SK-N-MC (cell line): Measurements from ENCODE around the gene NOS1AP.
"Not testable (repeated sequence)": the region's sequence is repeated elsewhere in the genome, so short reads cannot be mapped to it uniquely, and the experiment has no call there.

Experiments
- DNase-seq: peaks from one replicate; pipeline ENCODE4 v3.0.0-alpha.2; 2011; ENCODE audit warnings: low read depth, low spot score
- H3K27ac ChIP-seq: fragments of 200-600 bp; sonication (generic); 2 replicates; pipeline ENCODE4 v1.5.1; 2016; ENCODE audit warnings: mixed run types
- H3K36me3 ChIP-seq: fragments of 200-600 bp; sonication (generic); 2 replicates; pipeline ENCODE4 v1.6.1; 2017; ENCODE audit warnings: antibody characterized with exemption, low read length, mixed read lengths; ENCODE audit not compliant: insufficient read depth
- H3K4me3 ChIP-seq: fragments of 200-600 bp; sonication (generic); 2 replicates; pipeline ENCODE4 v1.5.1; 2016
- H3K9ac ChIP-seq: fragments of 200-600 bp; sonication (generic); 2 replicates; pipeline ENCODE4 v1.8.0; 2017; ENCODE audit warnings: mixed run types, mixed read lengths; ENCODE audit not compliant: insufficient read length
- H3K9me3 ChIP-seq: fragments of 200-600 bp; sonication (generic); 2 replicates; pipeline ENCODE4 v1.6.1; 2017; ENCODE audit warnings: low read depth, mild to moderate bottlenecking, antibody characterized with exemption, low read length, moderate library complexity, mixed read lengths
- EZH2 ChIP-seq: fragments of 200-600 bp; sonication (generic); IDR thresholded peaks from one replicate; pipeline ENCODE4 v1.6.1; 2017; ENCODE audit warnings: antibody characterized with exemption
- FOXP2 ChIP-seq: optimal IDR thresholded peaks from 2 replicates; pipeline ENCODE3; 2011; ENCODE audit warnings: mild to moderate bottlenecking, moderate library complexity; ENCODE audit not compliant: insufficient read depth; ENCODE audit errors: extremely low read length, control extremely low read depth
- POLR2AphosphoS5 ChIP-seq: IDR thresholded peaks from 2 replicates; pipeline ENCODE4 v1.6.1; 2012; ENCODE audit warnings: mild to moderate bottlenecking, low read depth, low read length, borderline replicate concordance

NOS1AP gene

GRCh38 chr1:162351246-162351842 lies 281.9 kb downstream of the NOS1AP start:
- Histone ChIP-seq H3K9ac (no peak overlapping the region), H3K27ac (no peak overlapping the region), H3K9me3 (no peaks in the 10 kb centered on the region), H3K36me3 (peaks cover 36% of the 10 kb centered on the region; the same call in 1 of the 2 replicates), H3K4me3 (no peak overlapping the region)
- TF ChIP-seq EZH2 (no peak), POLR2AphosphoS5 (no peak), FOXP2 (no peak)
- DNase-seq: no peak

GRCh38 chr1:162351874-162352273 lies 282.4 kb downstream of the NOS1AP start:
- H3K4me3 ChIP-seq: not testable (repeated sequence)
- H3K36me3 ChIP-seq: peaks cover 32% of the 10 kb centered on the region; the same call in 1 of the 2 replicates

GRCh38 chr1:162353078-162353477 lies 283.6 kb downstream of the NOS1AP start:
- H3K4me3 ChIP-seq: no peak overlapping the region
- no peak overlapping the region for H3K9ac ChIP-seq
- no peak for TF ChIP-seq POLR2AphosphoS5
- no peak for TF ChIP-seq EZH2
- no peak for TF ChIP-seq FOXP2
- peaks cover 31% of the 10 kb centered on the region; the same call in 1 of the 2 replicates for H3K36me3 ChIP-seq
- H3K9me3 ChIP-seq: no peaks in the 10 kb centered on the region
- H3K27ac ChIP-seq: no peak overlapping the region
- no peak for DNase-seq

More at GRCh38 chr1:162351874-162352273, 282.4 kb downstream of the NOS1AP start:
- not testable (repeated sequence) for H3K27ac ChIP-seq, DNase-seq, H3K9me3 ChIP-seq, H3K9ac ChIP-seq

- Histone ChIP-seq H3K36me3 (peaks cover 35% of the 10 kb centered on the region; the same call in 1 of the 2 replicates), H3K4me3 (no peak overlapping the region), H3K9ac (no peak overlapping the region), H3K27ac (no peak overlapping the region), H3K9me3 (no peaks in the 10 kb centered on the region)
- TF ChIP-seq POLR2AphosphoS5: no peak
- no peak for TF ChIP-seq FOXP2
- TF ChIP-seq EZH2: no peak
- DNase-seq: no peak
Measured at GRCh38 chr1:162353702-162354101, 284.2 kb downstream of the NOS1AP start.

GRCh38 chr1:162357681-162358266 lies 288.3 kb downstream of the NOS1AP start:
- Histone ChIP-seq H3K36me3 (peaks cover 54% of the 10 kb centered on the region; the same call in 1 of the 2 replicates), H3K9me3 (no peaks in the 10 kb centered on the region), H3K9ac (no peak overlapping the region), H3K4me3 (no peak overlapping the region), H3K27ac (peak overlapping the region; percentile 54; the same call in 1 of the 2 replicates)
- TF ChIP-seq FOXP2: no peak
- TF ChIP-seq POLR2AphosphoS5: no peak
- no peak for TF ChIP-seq EZH2
- DNase-seq: peak; percentile 40

GRCh38 chr1:162358928-162359327 lies 289.4 kb downstream of the NOS1AP start:
- Histone ChIP-seq H3K36me3 (peaks cover 53% of the 10 kb centered on the region; the same call in 1 of the 2 replicates), H3K9me3 (no peaks in the 10 kb centered on the region), H3K9ac (no peak overlapping the region), H3K4me3 (no peak overlapping the region), H3K27ac (peak overlapping the region; percentile 36; the same call in 1 of the 2 replicates)
- DNase-seq: no peak
- TF ChIP-seq EZH2: no peak
- TF ChIP-seq POLR2AphosphoS5: no peak
- no peak for TF ChIP-seq FOXP2

- no peak overlapping the region for H3K27ac ChIP-seq
- H3K9me3 ChIP-seq: no peaks in the 10 kb centered on the region
- no peak for DNase-seq
- no peak overlapping the region for H3K4me3 ChIP-seq
- H3K36me3 ChIP-seq: peaks cover 53% of the 10 kb centered on the region; the same call in 1 of the 2 replicates
- no peak overlapping the region for H3K9ac ChIP-seq
- TF ChIP-seq FOXP2 (no peak), POLR2AphosphoS5 (no peak), EZH2 (no peak)
Measured at GRCh38 chr1:162359523-162360236, 290.2 kb downstream of the NOS1AP start.

- Histone ChIP-seq H3K27ac (no peak overlapping the region), H3K4me3 (no peak overlapping the region), H3K9me3 (no peaks in the 10 kb centered on the region), H3K36me3 (peaks cover 50% of the 10 kb centered on the region; the same call in 1 of the 2 replicates), H3K9ac (no peak overlapping the region)
- no peak for DNase-seq
- TF ChIP-seq EZH2: no peak
- TF ChIP-seq FOXP2: no peak
- TF ChIP-seq POLR2AphosphoS5: no peak
Measured at GRCh38 chr1:162360237-162360873, 290.9 kb downstream of the NOS1AP start.
